SKM-1 (cell line): ENCODE results near the gene TSFM.
A peak's percentile ranks its signal among the peaks of the same experiment; 100 is the strongest.
"Not testable (repeated sequence)": the region's sequence is repeated elsewhere in the genome, so short reads cannot be mapped to it uniquely, and the experiment has no call there.

Experiments
- DNase-seq: peaks from one replicate; lab custom pipeline; 2025; ENCODE audit not compliant: unreplicated experiment; lab: John Stamatoyannopoulos, UW

TSFM gene

DNA sequence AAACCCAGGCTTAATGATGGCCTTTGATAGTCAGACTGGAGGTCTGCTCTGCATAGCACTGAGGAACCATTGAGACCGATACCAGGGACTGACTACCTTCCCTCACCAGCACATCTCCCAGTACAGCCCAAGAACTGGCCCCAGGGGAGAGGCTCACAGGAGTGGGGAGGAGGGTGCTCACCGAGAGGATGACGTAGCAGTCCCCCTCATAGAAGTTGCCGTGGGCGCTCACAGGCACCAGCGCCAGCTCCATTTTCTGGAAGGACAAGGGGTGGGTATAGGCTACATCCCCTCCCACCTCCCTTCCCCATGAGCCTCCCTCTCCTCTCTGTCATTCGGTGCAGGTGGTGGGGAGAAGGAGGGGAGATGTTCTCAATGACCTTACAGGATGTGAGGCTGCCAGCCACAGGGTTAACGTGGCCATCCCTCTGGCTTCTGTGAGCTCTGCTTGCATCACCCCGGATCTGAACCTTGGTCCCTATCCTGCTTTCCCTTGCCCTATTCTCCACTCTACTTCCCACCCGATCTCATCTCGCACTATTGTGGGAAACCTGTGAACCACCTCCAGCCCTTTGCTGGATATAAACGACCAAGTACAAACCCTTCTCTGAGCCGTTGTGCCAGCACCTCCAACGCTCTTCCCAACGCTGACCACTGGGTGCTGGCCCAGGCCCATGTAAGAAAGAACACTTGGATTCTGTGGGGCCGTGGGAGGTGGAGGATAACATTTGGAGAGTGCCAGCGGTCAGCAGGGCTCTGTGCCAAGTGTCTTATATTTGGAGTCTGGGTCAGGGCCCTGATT is 31.6 kb downstream of the TSFM start:
- DNase-seq: no peak

GRCh38 chr12:57815177-57816000 is 32.8 kb downstream of the TSFM start:
- DNase-seq: no peak

DNA sequence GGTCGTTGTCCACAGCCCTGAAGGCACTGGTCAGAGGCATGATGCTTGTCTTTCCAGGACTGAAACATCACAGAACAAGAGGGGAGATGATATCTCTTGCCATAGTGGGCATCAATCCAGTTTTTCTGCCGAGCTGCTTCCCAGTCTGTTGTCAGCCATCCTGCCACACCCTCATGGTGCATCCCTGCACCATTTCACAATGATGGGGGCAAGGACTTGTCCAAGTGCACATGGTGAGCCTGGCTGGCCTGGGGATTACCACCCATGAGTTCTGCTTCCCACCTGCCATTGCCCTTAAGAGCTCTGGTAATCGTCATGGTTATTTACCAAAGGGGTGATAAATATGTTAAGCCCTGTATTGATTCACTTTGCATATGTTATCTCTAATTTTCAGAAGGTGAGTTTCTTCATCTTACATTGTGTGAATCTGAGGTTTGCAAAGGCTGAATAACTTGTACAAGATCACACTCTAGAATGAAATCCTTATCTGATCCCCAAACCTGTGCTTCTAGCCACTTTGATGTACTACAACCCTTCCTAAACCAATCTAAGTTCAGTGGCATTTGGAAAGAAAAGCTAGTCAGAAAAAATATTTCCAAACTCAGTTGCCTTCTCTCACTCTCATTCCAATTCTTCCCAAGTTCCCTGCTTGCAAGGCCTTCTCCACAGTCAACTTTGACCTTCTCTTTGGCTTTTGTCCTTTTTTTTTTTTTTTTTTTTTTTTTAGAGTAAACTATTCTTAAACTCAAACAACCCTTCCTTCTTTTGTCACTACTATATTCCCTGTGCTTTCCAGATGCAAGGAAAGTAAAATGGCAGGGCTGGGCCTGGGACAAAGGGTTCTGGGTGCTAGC is 33.6 kb downstream of the TSFM start:
- no peak for DNase-seq

DNA sequence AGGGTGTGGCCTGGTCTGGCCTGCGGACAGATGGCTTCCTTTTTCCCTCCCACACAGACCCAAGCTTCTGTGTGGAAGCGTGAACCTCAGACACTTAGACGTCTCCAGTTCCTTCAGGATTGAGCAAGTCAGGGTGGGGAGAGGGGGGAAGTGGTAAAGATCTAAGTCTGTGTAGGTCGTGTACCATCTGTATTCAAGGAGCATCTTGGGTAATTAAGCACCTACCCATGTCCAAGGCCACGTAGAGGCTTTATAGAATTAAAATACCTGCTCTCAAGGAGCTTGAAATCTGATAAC is 34.2 kb downstream of the TSFM start:
- peak; percentile 63 for DNase-seq

GRCh38 chr12:57817261-57817989 is 34.8 kb downstream of the TSFM start:
- DNase-seq: no peak

- not testable (repeated sequence) for DNase-seq
These were observed 35.4 kb downstream of the TSFM start for GRCh38 chr12:57817990-57818331.

GRCh38 chr12:57820119-57820518 is 37.5 kb downstream of the TSFM start:
- DNase-seq: not testable (repeated sequence)

DNA sequence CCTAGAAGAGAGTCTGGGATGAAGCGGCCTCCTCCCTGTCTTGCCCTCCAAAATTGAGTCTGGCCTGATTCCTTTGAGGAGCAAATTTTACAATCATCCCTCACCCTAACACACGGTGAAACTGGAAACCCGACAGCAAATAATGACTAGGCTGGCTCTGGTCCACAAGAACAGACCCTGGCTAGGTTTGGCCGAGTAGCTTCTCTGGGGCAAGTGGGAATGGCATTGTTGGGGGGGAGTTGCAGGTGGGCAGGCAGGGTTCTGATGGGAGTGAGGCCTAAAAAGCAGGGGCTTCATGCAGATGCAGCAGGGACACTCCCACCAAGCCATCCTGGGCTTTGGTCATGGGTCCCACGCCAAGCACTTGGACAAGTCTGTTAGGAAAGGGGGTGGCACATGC is 38.4 kb downstream of the TSFM start:
- not testable (repeated sequence) for DNase-seq

DNA sequence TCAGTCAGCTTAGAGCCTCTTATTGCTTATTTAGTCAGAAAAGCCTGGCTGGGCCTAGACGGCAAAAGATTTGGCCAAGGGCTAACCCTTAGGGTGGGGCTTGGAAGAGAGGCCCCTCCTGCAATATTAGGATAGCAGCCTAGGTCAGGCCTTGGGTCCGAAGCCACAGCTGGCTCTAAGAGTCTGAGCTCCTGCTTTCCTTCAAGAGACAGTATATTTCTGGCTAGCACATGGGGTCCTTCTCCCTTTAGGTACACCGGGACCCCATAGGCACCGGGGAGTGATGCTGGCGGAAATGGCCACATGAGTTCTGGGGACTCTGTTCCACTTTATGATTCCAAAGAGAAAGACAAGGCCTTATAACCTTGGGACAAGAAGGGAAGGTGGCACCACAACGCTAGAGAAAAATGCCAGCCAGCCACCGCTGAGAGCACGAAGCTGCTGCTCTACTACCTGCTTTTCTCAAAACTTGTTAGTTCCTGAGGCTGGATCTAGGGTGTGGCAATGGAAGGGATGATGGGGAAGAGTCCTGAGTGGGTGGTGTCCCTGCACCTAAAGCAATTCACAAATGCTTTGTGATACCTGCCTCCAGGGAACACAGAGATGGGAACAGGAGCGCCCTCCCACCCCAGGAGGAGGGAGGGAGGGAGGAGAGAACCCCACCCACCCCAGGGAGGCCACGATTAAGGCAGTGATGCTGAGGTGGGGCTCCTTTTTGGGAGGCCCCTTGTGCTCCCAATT is 39.1 kb downstream of the TSFM start:
- no peak for DNase-seq

DNA sequence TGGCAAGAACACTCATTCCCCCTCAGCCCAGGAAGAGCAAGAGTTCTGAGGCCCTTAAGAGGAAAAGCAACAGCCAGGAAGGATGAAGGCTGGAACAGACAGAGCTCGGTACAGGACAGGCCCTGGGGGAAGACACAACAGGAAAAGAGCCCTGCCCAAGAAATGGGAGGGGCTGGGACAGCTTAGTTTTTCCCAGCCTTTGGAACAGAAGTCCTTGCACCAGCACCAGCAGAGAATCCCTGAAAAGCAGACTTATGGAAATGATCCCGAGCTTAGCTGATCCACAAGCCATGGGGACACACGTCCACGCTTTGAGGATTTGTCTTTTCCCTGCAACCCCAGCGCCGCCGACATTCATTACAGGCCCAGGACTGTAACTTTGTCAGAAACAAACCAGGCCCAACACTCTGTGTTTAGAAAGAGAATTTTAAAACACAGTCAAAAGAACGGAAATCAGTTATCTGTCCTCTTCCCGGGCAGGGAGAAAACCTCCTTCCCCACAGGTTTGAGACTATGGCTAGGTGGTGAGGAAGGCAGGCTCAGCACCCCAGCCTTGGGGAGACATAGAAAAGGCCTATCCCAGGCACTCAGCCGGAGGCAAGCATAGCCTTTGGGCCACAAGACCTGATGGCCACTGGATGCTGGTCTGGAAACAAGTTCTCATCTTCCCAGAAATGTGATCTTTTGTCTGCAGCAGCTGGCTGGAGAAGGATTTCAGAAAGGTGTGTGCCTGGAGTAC is 40.0 kb downstream of the TSFM start:
- no peak for DNase-seq

- no peak for DNase-seq
These were observed 40.7 kb downstream of the TSFM start for GRCh38 chr12:57823131-57823907.

DNA sequence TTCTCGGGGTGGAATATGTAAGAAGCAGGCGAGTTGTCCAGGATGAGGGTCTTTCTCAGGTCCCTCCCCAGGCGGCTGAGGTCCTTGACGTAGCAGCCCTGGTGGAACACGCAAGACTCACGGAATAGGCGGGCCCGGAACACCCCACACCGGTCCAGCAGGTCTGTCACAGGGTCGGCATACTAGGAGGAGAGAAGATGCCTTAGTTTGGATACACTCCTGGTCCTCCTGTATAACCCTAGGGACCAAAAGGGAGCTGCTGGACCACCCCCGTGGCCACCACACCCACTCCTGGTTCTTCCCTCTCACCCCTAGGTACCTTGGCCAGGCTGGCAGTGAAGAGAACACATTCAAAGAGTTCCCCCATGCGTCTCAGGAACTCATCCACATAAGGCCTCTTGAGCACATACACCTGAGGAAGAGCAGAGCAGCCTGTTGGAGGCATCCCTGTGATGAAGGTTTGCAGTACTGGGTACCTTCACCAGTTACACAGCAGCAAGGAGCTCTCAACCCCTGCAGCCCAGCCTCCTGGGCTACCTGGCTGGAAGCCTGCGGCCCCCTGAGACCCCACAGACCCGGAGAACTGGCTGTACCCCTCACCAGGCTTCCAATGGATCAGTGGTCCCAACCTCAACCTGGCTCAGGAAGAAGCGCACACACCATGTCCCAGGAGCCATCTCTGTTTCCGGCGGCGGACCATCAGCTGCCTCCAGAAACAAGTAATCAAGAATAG is 41.5 kb downstream of the TSFM start:
- DNase-seq: no peak

DNA sequence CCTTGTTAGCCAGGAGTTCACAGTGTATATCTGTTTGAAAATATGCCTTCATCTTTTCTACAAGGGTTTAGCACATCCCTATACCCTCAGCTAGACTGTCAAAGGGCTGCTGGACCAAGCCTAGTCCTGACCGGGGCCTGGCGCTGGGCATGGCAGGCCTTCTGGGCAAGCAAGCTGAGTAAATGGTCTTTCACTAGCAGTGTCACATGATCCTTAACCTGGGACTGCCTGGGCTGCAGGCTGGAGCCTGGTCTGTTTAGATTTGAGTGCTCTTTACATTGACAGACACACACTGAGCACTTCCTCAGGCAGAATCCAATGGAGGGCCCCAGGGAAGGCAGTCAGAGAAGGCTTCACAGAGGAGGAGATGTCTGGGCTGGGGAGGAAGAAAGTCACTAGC is 42.9 kb downstream of the TSFM start:
- no peak for DNase-seq

DNA sequence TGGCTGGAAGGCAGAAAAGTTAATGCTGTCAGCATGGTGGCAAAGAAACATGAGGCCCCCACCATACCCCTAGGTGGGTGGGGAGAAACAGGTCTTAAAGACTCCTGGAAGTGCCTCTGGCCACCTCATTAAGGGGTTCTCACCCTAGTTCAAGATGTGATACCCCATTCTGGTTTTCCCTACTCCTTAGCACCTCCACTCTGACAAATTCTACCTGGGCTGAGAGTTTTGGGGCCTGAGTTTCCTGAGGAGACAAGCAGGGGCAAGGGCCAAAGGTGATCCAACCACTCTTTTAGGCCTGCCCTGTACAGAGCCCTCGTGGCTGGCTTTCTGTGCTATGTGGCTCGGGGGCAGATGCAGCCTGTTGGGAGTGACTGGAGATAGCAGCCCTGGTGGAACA is 43.8 kb downstream of the TSFM start:
- no peak for DNase-seq

GRCh38 chr12:57826966-57827365 is 44.4 kb downstream of the TSFM start:
- DNase-seq: no peak

DNA sequence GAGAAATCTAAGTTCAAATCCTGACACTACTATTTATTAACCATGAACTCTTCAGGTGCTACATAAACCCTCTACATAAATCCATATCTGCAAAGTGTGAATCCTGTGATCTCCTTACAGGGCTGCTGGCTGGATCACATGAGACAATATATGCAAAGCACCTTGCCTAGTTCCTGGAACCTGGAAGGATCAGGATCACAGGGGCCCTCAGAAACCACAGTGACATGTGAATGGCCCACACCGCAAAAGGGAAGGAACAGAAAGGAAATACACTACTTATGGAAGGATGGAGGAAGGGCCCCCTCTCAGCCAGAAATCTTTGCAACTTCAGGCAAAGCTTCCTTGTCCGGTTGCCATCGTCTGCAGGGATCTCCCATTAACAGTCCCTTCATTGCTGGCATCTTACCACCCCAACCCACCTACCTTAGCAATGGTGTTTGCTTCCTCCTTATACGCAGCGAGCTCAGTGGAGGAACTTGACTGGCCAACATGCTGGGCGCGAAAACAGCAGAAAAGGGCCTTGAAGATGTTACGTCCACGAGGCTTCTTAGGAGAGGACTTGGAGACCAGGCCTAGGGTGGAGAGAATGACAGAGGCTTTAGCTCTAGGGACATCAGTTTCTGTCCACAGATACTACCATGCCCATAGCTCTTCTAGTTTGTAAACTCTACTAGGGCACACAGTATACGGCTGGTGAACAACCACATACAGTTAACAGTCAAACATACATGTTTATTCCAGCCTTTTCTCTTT is 46.6 kb downstream of the TSFM start:
- no peak for DNase-seq

DNA sequence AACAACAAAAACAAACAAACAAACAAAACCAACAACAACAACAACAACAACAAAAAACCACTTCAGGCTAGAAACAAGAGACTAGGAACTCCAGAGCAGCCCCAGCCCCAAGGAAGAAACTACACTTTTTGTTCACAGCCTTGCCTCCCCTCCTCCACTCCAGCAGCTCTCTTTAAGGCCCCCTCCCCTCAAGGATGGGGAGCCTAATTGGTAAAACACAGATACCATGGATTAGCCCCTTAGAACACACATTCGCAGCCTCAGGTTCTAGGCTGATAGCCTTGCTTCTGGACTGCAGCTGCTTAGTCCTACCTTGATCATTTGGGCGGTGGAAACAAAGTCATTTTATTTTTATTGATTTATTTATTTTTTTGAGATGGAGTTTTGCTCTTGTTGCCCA is 47.8 kb downstream of the TSFM start:
- no peak for DNase-seq

DNA sequence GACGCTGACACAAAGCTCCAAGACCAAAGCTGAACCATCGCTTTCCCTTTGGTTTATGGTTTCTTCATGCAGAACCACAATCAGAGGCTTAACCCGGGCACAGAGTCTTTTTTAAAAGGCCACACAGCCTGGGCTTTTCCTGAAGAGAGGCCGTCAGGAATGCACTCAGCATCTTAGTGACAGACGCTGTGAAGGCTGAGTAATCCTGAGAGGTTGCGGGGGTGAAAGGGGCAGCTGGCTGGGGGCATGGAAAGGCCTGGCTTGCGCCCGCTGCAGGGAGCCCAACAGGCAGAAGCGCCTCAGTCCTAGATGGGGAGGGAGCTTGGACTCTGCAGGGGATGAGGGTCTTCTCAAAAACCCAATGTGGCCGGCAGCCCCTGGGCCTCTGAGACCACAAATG is 50.4 kb downstream of the TSFM start:
- DNase-seq: no peak
